Large intestine (tissue), 3 donors: ENCODE measurements around the gene MRPL51. TPM values are rescaled to one million over a fixed set of nuclear protein-coding genes. Genes with fewer than 3 reads are reported as not detected.
"Not testable (repeated sequence)": the region's sequence is repeated elsewhere in the genome, so short reads cannot be mapped to it uniquely, and the experiment has no call there.

ENCODE experiments used
- DNase-seq, 2 donors: peaks; one replicate each; pipeline versions ENCODE4 v3.0.0 to v3.0.0-alpha.2; 2013
- H3K27ac ChIP-seq: one replicate; pipeline ENCODE4 v1.5.1; 2013; ENCODE audit warnings: low read length
- H3K27me3 ChIP-seq: 2 replicates; pipeline ENCODE4 v1.6.1; 2013; ENCODE audit warnings: low read length; ENCODE audit not compliant: control insufficient read depth, insufficient read depth
- H3K36me3 ChIP-seq: 2 replicates; pipeline ENCODE4 v1.6.1; 2013; ENCODE audit warnings: low read length; ENCODE audit not compliant: control insufficient read depth, insufficient read depth
- H3K4me1 ChIP-seq: one replicate; pipeline ENCODE4 v1.6.1; 2013; ENCODE audit warnings: low read length; ENCODE audit not compliant: control insufficient read depth, insufficient read depth
- H3K4me3 ChIP-seq: one replicate; pipeline ENCODE4 v1.5.1; 2013; ENCODE audit warnings: low read length
- H3K9me3 ChIP-seq: one replicate; pipeline ENCODE4 v1.6.1; 2013; ENCODE audit warnings: mild to moderate bottlenecking, low read depth, low read length, moderate library complexity; ENCODE audit not compliant: control insufficient read depth
- WGBS: methylation state at CpG from one replicate; pipeline ENCODE4 v1.1.5; 2013; ENCODE audit warnings: low lambda C conversion rate; ENCODE audit not compliant: insufficient coverage; 5-methylcytosine and 5-hydroxymethylcytosine counted together
- polyA plus RNA-seq: library from polyadenylated mRNA; unstranded; fragments of 120-200 nt; gene quantifications from one replicate; pipeline ENCODE4 v1.2.1, GENCODE V29; 2013

Gene MRPL51
- polyA plus RNA-seq, 1 donor = 103 TPM

- WGBS = no CpG with 5 or more reads among the region's 3 CpGs
- Histone ChIP-seq H3K9me3 (no peaks in the 10 kb centered on the region), H3K27me3 (no peaks in the 10 kb centered on the region), H3K36me3 (peaks cover 81% of the 10 kb centered on the region), H3K4me1 (no peaks in the 10 kb centered on the region), H3K4me3 (no peak overlapping the region), H3K27ac (no peak overlapping the region)
- no peak for DNase-seq
Observed at GRCh38 chr12:6520186-6520585, 27.1 kb upstream of the MRPL51 start.

GRCh38 chr12:6508087-6508486 lies 15.0 kb upstream of the MRPL51 start:
- Histone ChIP-seq H3K36me3 (peaks cover 37% of the 10 kb centered on the region), H3K27ac (no peak overlapping the region), H3K4me1 (no peaks in the 10 kb centered on the region), H3K27me3 (no peaks in the 10 kb centered on the region), H3K4me3 (no peak overlapping the region), H3K9me3 (no peaks in the 10 kb centered on the region)
- no peak for DNase-seq
- WGBS = 81% methylated on average over 6 of the region's 7 CpGs

- H3K27me3 ChIP-seq = no peaks in the 10 kb centered on the region
- H3K4me1 ChIP-seq = no peaks in the 10 kb centered on the region
- peaks cover 31% of the 10 kb centered on the region for H3K36me3 ChIP-seq
- H3K27ac ChIP-seq = no peak overlapping the region
- no peak for DNase-seq
- H3K9me3 ChIP-seq = no peaks in the 10 kb centered on the region
- 80% methylated on average over 2 of the region's 12 CpGs for WGBS
- H3K4me3 ChIP-seq = no peak overlapping the region
Observed at GRCh38 chr12:6507102-6507998, 14.3 kb upstream of the MRPL51 start.

- DNase-seq = no peak
- no peaks in the 10 kb centered on the region for H3K27me3 ChIP-seq
- H3K27ac ChIP-seq = no peak overlapping the region
- peaks cover 30% of the 10 kb centered on the region for H3K36me3 ChIP-seq
- H3K4me1 ChIP-seq = peaks cover 2% of the 10 kb centered on the region
- no peaks in the 10 kb centered on the region for H3K9me3 ChIP-seq
- H3K4me3 ChIP-seq = no peak overlapping the region
- WGBS = 100% methylated on average over 1 of the region's 2 CpGs
Observed at GRCh38 chr12:6500466-6500865, 7.4 kb upstream of the MRPL51 start.

GRCh38 chr12:6497291-6497690 lies 4.2 kb upstream of the MRPL51 start:
- not testable (repeated sequence) for H3K9me3 ChIP-seq, H3K4me3 ChIP-seq, DNase-seq, H3K27ac ChIP-seq, H3K27me3 ChIP-seq
- WGBS = no CpG with 5 or more reads among the region's 3 CpGs
- H3K4me1 ChIP-seq = peaks cover 11% of the 10 kb centered on the region
- H3K36me3 ChIP-seq = peaks cover 26% of the 10 kb centered on the region

GRCh38 chr12:6494968-6495367 lies 1.9 kb upstream of the MRPL51 start:
- H3K4me1 ChIP-seq = peaks cover 14% of the 10 kb centered on the region
- peaks cover 22% of the 10 kb centered on the region for H3K36me3 ChIP-seq
- peak overlapping the region; percentile 1 for H3K4me3 ChIP-seq
- WGBS = no CpG with 5 or more reads among the region's 1 CpG
- no peak for DNase-seq
- no peaks in the 10 kb centered on the region for H3K9me3 ChIP-seq
- no peaks in the 10 kb centered on the region for H3K27me3 ChIP-seq
- no peak overlapping the region for H3K27ac ChIP-seq

- 14% methylated on average over 1 of the region's 14 CpGs for WGBS
- peak overlapping the region; percentile 60 for H3K27ac ChIP-seq
- DNase-seq = no peak
- no peaks in the 10 kb centered on the region for H3K9me3 ChIP-seq
- no peaks in the 10 kb centered on the region for H3K27me3 ChIP-seq
- H3K4me1 ChIP-seq = peaks cover 14% of the 10 kb centered on the region
- peak overlapping the region; percentile 87 for H3K4me3 ChIP-seq
- peaks cover 15% of the 10 kb centered on the region for H3K36me3 ChIP-seq
Observed at GRCh38 chr12:6494258-6494743, 1.2 kb upstream of the MRPL51 start.

- 0% methylated on average over 2 of the region's 49 CpGs for WGBS
- no peaks in the 10 kb centered on the region for H3K27me3 ChIP-seq
- H3K4me1 ChIP-seq = peaks cover 14% of the 10 kb centered on the region
- peak within 1 kb of the TSS; percentile 98 for H3K27ac ChIP-seq
- no peaks in the 10 kb centered on the region for H3K9me3 ChIP-seq
- peak within 1 kb of the TSS; percentile 87 for H3K4me3 ChIP-seq
- peaks cover 12% of the 10 kb centered on the region for H3K36me3 ChIP-seq
- DNase-seq = peak; percentile 93 to 97
Observed at GRCh38 chr12:6493497-6494257, 615 bp upstream of the MRPL51 start, which contains the start of gene NCAPD2. NCAPD2 (plus strand) TSS chr12:6494102; CDS start chr12:6495099, 997 bp downstream.

GRCh38 chr12:6490673-6491072 lies 2.4 kb downstream of the MRPL51 start:
- not testable (repeated sequence) for H3K9me3 ChIP-seq, DNase-seq, H3K27me3 ChIP-seq, H3K4me3 ChIP-seq, H3K36me3 ChIP-seq, H3K27ac ChIP-seq
- no CpG with 5 or more reads among the region's 1 CpG for WGBS
- peaks cover 14% of the 10 kb centered on the region for H3K4me1 ChIP-seq

GRCh38 chr12:6489449-6489848 lies 3.6 kb downstream of the MRPL51 start:
- H3K9me3 ChIP-seq = no peaks in the 10 kb centered on the region
- no peak overlapping the region for H3K4me3 ChIP-seq
- H3K36me3 ChIP-seq = peaks cover 5% of the 10 kb centered on the region
- no peak overlapping the region for H3K27ac ChIP-seq
- no peak for DNase-seq
- no peaks in the 10 kb centered on the region for H3K27me3 ChIP-seq
- H3K4me1 ChIP-seq = peaks cover 6% of the 10 kb centered on the region
- WGBS = 20% methylated on average over 1 of the region's 4 CpGs
